H1 (cell line): Measurements from ENCODE around the gene TACC2. TPM values are rescaled to one million over a fixed set of nuclear protein-coding genes. Genes with fewer than 3 reads are reported as not detected.

ENCODE experiments used
- CTCF ChIA-PET: fragments of 300-600 bp; sonication (Branson Sonifier 250); formaldehyde crosslinking; loops from one replicate; lab custom pipeline; 2021; ENCODE audit not compliant: partially characterized antibody; lab: Charles Lee
- POLR2A ChIA-PET: fragments of 300-600 bp; sonication (Branson Sonifier 250); formaldehyde crosslinking; loops from one replicate; lab custom pipeline; 2021; ENCODE audit warnings: inconsistent platforms; ENCODE audit not compliant: partially characterized antibody; lab: Charles Lee
- DNase-seq, 2 experiments: peaks; one replicate each; pipeline versions ENCODE4 v3.0.0 to v3.0.0-alpha.2; 2010 to 2022; ENCODE audit warnings: low spot score in 2 of 2, low read depth in 1 of 2, mixed read lengths in 1 of 2
- FAIRE-seq: peaks from 2 replicates; lab custom pipeline; 2011; peaks lifted over from hg19 to GRCh38; lab: Jason Lieb, UNC
- H2AFZ ChIP-seq: 2 replicates; pipeline ENCODE4 v1.8.1; 2012; ENCODE audit warnings: low read length, inconsistent platforms
- H2AK5ac ChIP-seq: 2 replicates; pipeline ENCODE4 v1.6.1; 2013; ENCODE audit warnings: low read depth, low read length
- H2BK120ac ChIP-seq: replicated peaks from 2 replicates; pipeline ENCODE3; 2013; ENCODE audit warnings: low read depth, low read length, inconsistent platforms
- H2BK12ac ChIP-seq: 2 replicates; pipeline ENCODE4 v1.6.1; 2013; ENCODE audit warnings: low read depth, low read length
- H2BK15ac ChIP-seq: 2 replicates; pipeline ENCODE4 v1.6.1; 2013; ENCODE audit warnings: low read length
- H2BK20ac ChIP-seq: 2 replicates; pipeline ENCODE4 v1.6.1; 2013; ENCODE audit warnings: low read length
- H2BK5ac ChIP-seq: 2 replicates; pipeline ENCODE4 v1.6.1; 2013; ENCODE audit warnings: low read depth, low read length
- H3K14ac ChIP-seq: 2 replicates; pipeline ENCODE4 v1.6.1; 2013; ENCODE audit warnings: inconsistent platforms; ENCODE audit not compliant: insufficient read length
- H3K18ac ChIP-seq: 2 replicates; pipeline ENCODE4 v1.6.1; 2013; ENCODE audit warnings: low read length; ENCODE audit errors: extremely low read depth
- H3K23ac ChIP-seq: 2 replicates; pipeline ENCODE4 v1.6.1; 2013; ENCODE audit warnings: inconsistent platforms; ENCODE audit not compliant: insufficient read length
- H3K23me2 ChIP-seq: 2 replicates; pipeline ENCODE4 v1.6.1; 2013; ENCODE audit warnings: low read depth, low read length
- H3K27ac ChIP-seq: 2 replicates; pipeline ENCODE4 v1.6.1; 2011; ENCODE audit warnings: low read depth, low read length, inconsistent platforms
- H3K27me3 ChIP-seq, 4 experiments: replicated peaks in 1 of 4; 1 replicate in 1 of 4; 2 replicates in 3 of 4; pipeline versions ENCODE4 v1.6.1 to v1.8.1; 2011 to 2013; ENCODE audit warnings: low read length in 3 of 4, mild to moderate bottlenecking in 3 of 4, inconsistent platforms in 2 of 4, mixed read lengths in 2 of 4, moderate library complexity in 1 of 4; ENCODE audit not compliant: control insufficient read depth in 3 of 4, insufficient read depth in 3 of 4; ENCODE audit errors: extremely low read depth in 1 of 4
- H3K36me3 ChIP-seq, 4 experiments: 2 replicates each; pipeline versions ENCODE4 v1.6.1 to v1.8.1; 2011 to 2013; ENCODE audit warnings: mild to moderate bottlenecking in 4 of 4, low read length in 3 of 4, moderate library complexity in 2 of 4, control low read depth in 1 of 4, inconsistent platforms in 1 of 4; ENCODE audit not compliant: insufficient read depth in 4 of 4, control insufficient read depth in 2 of 4
- H3K4ac ChIP-seq: replicated peaks from 2 replicates; pipeline ENCODE3; 2013; ENCODE audit warnings: low read length, low read depth, mixed read lengths, inconsistent platforms; ENCODE audit not compliant: insufficient read length
- H3K4me1 ChIP-seq, 4 experiments: replicated peaks in 1 of 4; 1 replicate in 1 of 4; 2 replicates in 3 of 4; pipeline versions ENCODE4 v1.6.1 to v1.8.1; 2011 to 2013; ENCODE audit warnings: low read length in 3 of 4, inconsistent platforms in 2 of 4, mixed read lengths in 1 of 4; ENCODE audit not compliant: insufficient read depth in 4 of 4, control insufficient read depth in 3 of 4
- H3K4me2 ChIP-seq, 2 experiments: 2 replicates each; pipeline versions ENCODE4 v1.6.1 to v1.8.1; 2011 to 2013; ENCODE audit warnings: low read depth in 2 of 2, low read length in 2 of 2, control low read depth in 1 of 2, inconsistent platforms in 1 of 2, mild to moderate bottlenecking in 1 of 2; ENCODE audit not compliant: insufficient read depth in 1 of 2
- H3K4me3 ChIP-seq, 4 experiments: fragments of 200-600, 300-600 bp in 1 of 4; sonication (generic), shearing (Covaris generic), sonication (Bioruptor Twin) in 1 of 4; 2 replicates each; pipeline versions ENCODE4 v1.5.1 to v1.8.1; 2011 to 2016; ENCODE audit warnings: low read length in 4 of 4, low read depth in 3 of 4, control low read depth in 2 of 4, inconsistent platforms in 2 of 4, mild to moderate bottlenecking in 2 of 4, mixed read lengths in 1 of 4, moderate library complexity in 1 of 4; ENCODE audit not compliant: insufficient read depth in 2 of 4; ENCODE audit errors: extremely low read depth in 1 of 4
- H3K56ac ChIP-seq: replicated peaks from 2 replicates; pipeline ENCODE3; 2013; ENCODE audit warnings: low read depth, mild to moderate bottlenecking, mixed read lengths, low read length, inconsistent platforms; ENCODE audit not compliant: insufficient read length
- H3K79me1 ChIP-seq: 2 replicates; pipeline ENCODE4 v1.6.1; 2013; ENCODE audit warnings: low read depth, low read length, control low read depth
- H3K79me2 ChIP-seq, 2 experiments: 2 replicates each; pipeline versions ENCODE4 v1.6.1 to v1.8.1; 2012 to 2013; ENCODE audit warnings: low read length in 2 of 2, mild to moderate bottlenecking in 2 of 2, inconsistent platforms in 1 of 2; ENCODE audit not compliant: insufficient read depth in 2 of 2, control insufficient read depth in 1 of 2
- H3K9ac ChIP-seq, 4 experiments: replicated peaks in 1 of 4; 1 replicate in 1 of 4; 2 replicates in 3 of 4; pipeline versions ENCODE4 v1.6.1 to v1.8.1; 2011 to 2013; ENCODE audit warnings: low read depth in 3 of 4, low read length in 3 of 4, control low read depth in 2 of 4, mild to moderate bottlenecking in 2 of 4, moderate library complexity in 2 of 4, inconsistent platforms in 1 of 4; ENCODE audit errors: extremely low read depth in 1 of 4
- H3K9me3 ChIP-seq, 2 experiments: 2 replicates each; pipeline versions ENCODE4 v1.6.1 to v1.8.1; 2012 to 2013; ENCODE audit warnings: mild to moderate bottlenecking in 2 of 2, moderate library complexity in 2 of 2, control low read depth in 1 of 2, inconsistent platforms in 1 of 2, low read depth in 1 of 2, low read length in 1 of 2, mixed read lengths in 1 of 2; ENCODE audit not compliant: insufficient read depth in 2 of 2
- H4K20me1 ChIP-seq, 2 experiments: replicated peaks in 1 of 2; 2 replicates each; pipeline versions ENCODE3 to v1.8.1; 2011 to 2013; ENCODE audit warnings: inconsistent platforms in 2 of 2, low read length in 2 of 2, mild to moderate bottlenecking in 1 of 2; ENCODE audit not compliant: insufficient read depth in 2 of 2, control insufficient read depth in 1 of 2
- H4K5ac ChIP-seq: 2 replicates; pipeline ENCODE4 v1.6.1; 2013; ENCODE audit warnings: low read length, low read depth, mixed read lengths, inconsistent platforms; ENCODE audit not compliant: insufficient read length
- H4K8ac ChIP-seq: 2 replicates; pipeline ENCODE4 v1.8.0; 2013; ENCODE audit warnings: mild to moderate bottlenecking, moderate library complexity, low read length, inconsistent platforms; ENCODE audit not compliant: insufficient read depth; ENCODE audit errors: extremely low read depth
- H4K91ac ChIP-seq: replicated peaks from 2 replicates; pipeline ENCODE3; 2013; ENCODE audit warnings: low read length, mixed read lengths, inconsistent platforms; ENCODE audit not compliant: insufficient read length
- ASH2L ChIP-seq: fragments of 200-600, 300-600 bp; sonication (generic); IDR thresholded peaks from one replicate; pipeline ENCODE4 v1.7.1; 2017; ENCODE audit warnings: low read length
- CEBPB ChIP-seq: IDR thresholded peaks from 2 replicates; pipeline ENCODE4 v1.6.1; 2012; ENCODE audit warnings: low read depth, low read length
- CHD2 ChIP-seq: IDR thresholded peaks from 2 replicates; pipeline ENCODE4 v1.6.1; 2012; ENCODE audit warnings: low read length, improper control_type of control experiment
- FOSL1 ChIP-seq: IDR thresholded peaks from 2 replicates; pipeline ENCODE4 v1.6.1; 2011; ENCODE audit warnings: mild to moderate bottlenecking, low read depth, low read length, moderate library complexity; ENCODE audit not compliant: insufficient read depth
- RAD21 ChIP-seq, 2 experiments: IDR thresholded peaks in 1 of 2; conservative IDR thresholded peaks in 1 of 2; 2 replicates each; pipeline ENCODE4 v1.6.1; 2011; ENCODE audit warnings: low read depth in 2 of 2, low read length in 2 of 2, improper control_type of control experiment in 1 of 2, inconsistent platforms in 1 of 2, mild to moderate bottlenecking in 1 of 2, moderate library complexity in 1 of 2
- SAP30 ChIP-seq: fragments of 300-600 bp; sonication (generic); IDR thresholded peaks from 2 replicates; pipeline ENCODE4 v1.7.1; 2012; ENCODE audit warnings: low read length, moderate library complexity, mild to moderate bottlenecking, inconsistent platforms; ENCODE audit not compliant: insufficient read depth, insufficient replicate concordance
- SUZ12 ChIP-seq: fragments of 200-600 bp; sonication (generic); IDR thresholded peaks from 2 replicates; pipeline ENCODE4 v1.6.1; 2012; ENCODE audit warnings: mild to moderate bottlenecking, inconsistent platforms, low read length, moderate library complexity, mixed read lengths
- WGBS, 2 experiments: shearing (Covaris generic) in 1 of 2; methylation state at CpG; one replicate each; pipeline versions ENCODE4 v1.1.6 to v1.1.7; 2013 to 2015; ENCODE audit warnings: low lambda C conversion rate in 2 of 2, mixed read lengths in 2 of 2, inconsistent platforms in 1 of 2, low coverage in 1 of 2, missing lambda C conversion rate in 1 of 2; ENCODE audit not compliant: insufficient replicate concordance in 2 of 2, insufficient coverage in 1 of 2, insufficient read length in 1 of 2; ENCODE audit errors: extremely low coverage in 1 of 2, missing lambda C conversion rate in 1 of 2; 5-methylcytosine and 5-hydroxymethylcytosine counted together
- polyA plus RNA-seq, 7 experiments: library from polyadenylated mRNA; depleted of rRNA in 3 of 7; stranded (reverse) in 5 of 7; unstranded in 2 of 7; fragments of >200 nt in 5 of 7; fragments of 200-250 nt in 2 of 7; gene quantifications; 1 replicate in 5 of 7; 2 replicates in 1 of 7; 4 replicates in 1 of 7; pipeline versions ENCODE4 v1.2.1 to v1.2.3, GENCODE V29; 2011 to 2013; ENCODE audit warnings: missing spikeins in 2 of 7, mixed read lengths in 2 of 7
- total RNA-seq: library from RNA; stranded (reverse); fragmentation: NEBNext Ultra II Directional; extraction: Animal tissue kit (Norgen Biotek cat#: 25700); gene quantifications from 2 replicates; pipeline ENCODE4 v1.2.1, GENCODE V29; 2021
- TF ChIP-seq, protein P1 (sequence below), 3 experiments: IDR thresholded peaks; 1 replicate in 2 of 3; 2 replicates in 1 of 3; pipeline versions ENCODE4 v1.5.1 to v1.6.1; 2011; ENCODE audit warnings: low read length in 3 of 3, mild to moderate bottlenecking in 3 of 3, inconsistent platforms in 2 of 3, low read depth in 1 of 3, moderate library complexity in 1 of 3; ENCODE audit not compliant: insufficient read depth in 1 of 3; ENCODE audit errors: control extremely low read depth in 1 of 3

The TACC2 gene
- total and polyA plus RNA-seq, 2 of the 8 experiments (the other 6 are each of a cell fraction or from before 2014, with no cell fraction given), result 21.2 to 46.6 TPM

DNA sequence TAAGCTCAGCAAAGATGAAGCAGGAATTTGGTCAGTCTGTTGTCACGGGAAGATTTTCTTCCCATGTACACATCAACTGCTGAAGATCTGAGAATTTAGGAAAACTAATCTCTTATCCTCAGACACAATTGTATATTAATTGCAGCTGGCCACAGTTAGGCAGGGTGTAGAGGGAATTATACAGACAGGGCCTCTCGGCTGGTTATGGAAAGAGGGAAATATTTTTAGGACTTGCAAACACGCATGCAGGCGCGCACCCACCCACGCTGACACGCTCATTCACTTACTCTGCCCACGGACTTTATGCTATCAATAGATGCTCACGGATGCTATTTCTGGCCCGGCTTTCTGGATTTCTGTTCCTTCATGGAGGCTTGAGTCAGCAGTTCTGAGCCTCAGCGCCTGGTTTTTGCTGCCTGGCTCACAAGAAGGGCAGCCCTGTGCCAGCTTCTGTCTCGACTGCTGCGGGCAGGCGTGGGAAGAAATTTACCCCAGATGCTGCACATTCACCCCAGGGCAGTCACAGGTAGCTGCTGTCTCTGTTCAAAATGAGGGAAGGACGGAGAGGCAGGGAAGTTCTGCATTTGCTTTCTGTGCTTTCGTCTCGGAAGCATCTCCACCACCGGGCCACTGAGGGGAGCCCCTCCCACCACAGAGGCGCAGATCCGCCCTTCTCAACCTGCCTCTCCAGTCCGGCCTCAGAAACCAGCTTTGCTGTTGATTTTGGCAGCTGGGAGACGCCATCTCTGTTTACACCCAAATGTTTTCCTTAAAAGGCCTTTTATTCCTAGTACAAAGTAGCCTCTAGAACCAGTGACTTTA is 165.8 kb downstream of the TACC2 start:
- Histone ChIP-seq H2BK20ac (no peak overlapping the region), H3K4me2 (no peak overlapping the region; a peak in 1 of 4 replicates), H2BK15ac (no peak overlapping the region), H3K4me3 (no peak overlapping the region), H2BK5ac (no peak overlapping the region), H3K14ac (no peak overlapping the region), H4K5ac (no peak overlapping the region), H4K20me1 (peaks cover 2 to 6% of the 10 kb centered on the region in 2 experiments), H3K36me3 (no peaks in the 10 kb centered on the region; a peak in 1 of 8 replicates), H3K79me1 (no peaks in the 10 kb centered on the region; the same call in 1 of the 2 replicates), H3K27me3 (no peaks in the 10 kb centered on the region), H2BK12ac (0 out of 2 replicates have a peak overlapping the region, but pooled peaks have one; percentile 11), H3K56ac (no peak overlapping the region), H3K4ac (no peak overlapping the region), H3K23ac (no peak overlapping the region), H3K9ac (0 out of 7 replicates have a peak overlapping the region, but pooled peaks of 1 of the 4 experiments have one; percentile 23), H3K18ac (no peak overlapping the region; the same call in 1 of the 2 replicates), H2AFZ (no peak overlapping the region), H3K79me2 (0 out of 4 replicates have a peak, but pooled peaks cover 0 to 4% of the 10 kb centered on the region in 2 experiments), H3K4me1 (peaks cover 0 to 18% (median 12%) of the 10 kb centered on the region in 4 experiments; a peak in 6 of 7 replicates), H2AK5ac (no peak overlapping the region), H3K9me3 (no peaks in the 10 kb centered on the region), H4K91ac (no peak overlapping the region), H4K8ac (peak overlapping the region; percentile 62; the same call in 1 of the 2 replicates), H3K27ac (no peak overlapping the region), H3K23me2 (no peaks in the 10 kb centered on the region), H2BK120ac (no peak overlapping the region)
- CTCF ChIA-PET, result interaction anchor here (0.7 to 8.4 kb wide), 10 partner anchors 8 to 64 kb away, joined by 3 to 65 read pairs (median 4); no protein-coding TSS in a partner anchor
- POLR2A ChIA-PET, result interaction anchor here (1.6 to 2.2 kb wide), 3 partner anchors 8 to 13 kb away, joined by 5 to 10 read pairs (median 5); no protein-coding TSS in a partner anchor
- WGBS, 2 experiments, result 64% methylated on average over 22 of the region's 22 CpGs; no CpG with 5 or more reads in 1 of the 2 experiments
- FAIRE-seq (peak; percentile 89), DNase-seq (no peak)
- TF ChIP-seq ASH2L (no peak), RAD21 (IDR thresholded peaks at IDR 0.05 in 1 of 2, conservative IDR thresholded peaks at IDR 0.05 in 1 of 2; ENCODE audit: low read depth in 2 of 2, low read length in 2 of 2) (peak; percentile 38 to 49), CHD2 (no peak), SUZ12 (no peak), FOSL1 (no peak), CEBPB (no peak), SAP30 (no peak)
- TF ChIP-seq, protein P1, sequence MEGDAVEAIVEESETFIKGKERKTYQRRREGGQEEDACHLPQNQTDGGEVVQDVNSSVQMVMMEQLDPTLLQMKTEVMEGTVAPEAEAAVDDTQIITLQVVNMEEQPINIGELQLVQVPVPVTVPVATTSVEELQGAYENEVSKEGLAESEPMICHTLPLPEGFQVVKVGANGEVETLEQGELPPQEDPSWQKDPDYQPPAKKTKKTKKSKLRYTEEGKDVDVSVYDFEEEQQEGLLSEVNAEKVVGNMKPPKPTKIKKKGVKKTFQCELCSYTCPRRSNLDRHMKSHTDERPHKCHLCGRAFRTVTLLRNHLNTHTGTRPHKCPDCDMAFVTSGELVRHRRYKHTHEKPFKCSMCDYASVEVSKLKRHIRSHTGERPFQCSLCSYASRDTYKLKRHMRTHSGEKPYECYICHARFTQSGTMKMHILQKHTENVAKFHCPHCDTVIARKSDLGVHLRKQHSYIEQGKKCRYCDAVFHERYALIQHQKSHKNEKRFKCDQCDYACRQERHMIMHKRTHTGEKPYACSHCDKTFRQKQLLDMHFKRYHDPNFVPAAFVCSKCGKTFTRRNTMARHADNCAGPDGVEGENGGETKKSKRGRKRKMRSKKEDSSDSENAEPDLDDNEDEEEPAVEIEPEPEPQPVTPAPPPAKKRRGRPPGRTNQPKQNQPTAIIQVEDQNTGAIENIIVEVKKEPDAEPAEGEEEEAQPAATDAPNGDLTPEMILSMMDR (IDR thresholded peaks at IDR 0.05; ENCODE audit: control extremely low read depth in 1 of 3, insufficient read depth in 1 of 3, low read depth in 1 of 3, low read length in 3 of 3), result peak in 2 of 3 experiments; percentile 21 to 23; a peak in 2 of 4 replicates
